A673 (cell line): Measurements from ENCODE around the gene IGFN1. TPM values are rescaled to one million over a fixed set of nuclear protein-coding genes. Genes with fewer than 3 reads are reported as not detected.
A peak's percentile ranks its signal among the peaks of the same experiment; 100 is the strongest.

Experiments
- BruUV-seq: library from RNA; stranded (reverse); fragments of 400-500 nt; replicated peaks from 2 replicates; lab custom pipeline; 2021; lab: Mats Ljungman, UMichigan
- CTCF ChIA-PET: fragments of 300-600 bp; sonication (Branson Sonifier 250); formaldehyde crosslinking; loops from one replicate; lab custom pipeline; 2022; ENCODE audit warnings: antibody characterized with exemption; lab: Charles Lee
- POLR2A ChIA-PET: fragments of 300-600 bp; sonication (Branson Sonifier 250); formaldehyde crosslinking; loops from one replicate; lab custom pipeline; 2022; ENCODE audit warnings: antibody characterized with exemption; ENCODE audit not compliant: low non-redundant PET; lab: Charles Lee
- DNase-seq: peaks from one replicate; pipeline ENCODE4 v3.0.0-alpha.2; 2015; ENCODE audit warnings: low spot score
- H3K27ac ChIP-seq: fragments of 200-600 bp; sonication (generic); 2 replicates; pipeline ENCODE4 v1.5.1; 2016; ENCODE audit warnings: mixed run types, low read depth, mild to moderate bottlenecking, mixed read lengths, antibody characterized with exemption, low read length; ENCODE audit not compliant: poor library complexity, severe bottlenecking
- H3K27me3 ChIP-seq: fragments of 200-600 bp; sonication (generic); replicated peaks from 2 replicates; pipeline ENCODE4 v1.6.1; 2017; ENCODE audit warnings: mixed run types, low read depth, mild to moderate bottlenecking, mixed read lengths, antibody characterized with exemption, low read length; ENCODE audit not compliant: insufficient read depth, poor library complexity
- H3K36me3 ChIP-seq: fragments of 200-600 bp; sonication (generic); 2 replicates; pipeline ENCODE4 v1.6.1; 2016; ENCODE audit warnings: mixed run types, mild to moderate bottlenecking, mixed read lengths, antibody characterized with exemption, low read length; ENCODE audit not compliant: insufficient read depth, poor library complexity, severe bottlenecking
- H3K4me1 ChIP-seq: fragments of 200-600 bp; sonication (generic); 2 replicates; pipeline ENCODE4 v1.6.1; 2017; ENCODE audit warnings: mixed run types, mild to moderate bottlenecking, mixed read lengths, antibody characterized with exemption, low read length; ENCODE audit not compliant: insufficient read depth, poor library complexity, severe bottlenecking
- H3K4me3 ChIP-seq: fragments of 200-600 bp; sonication (generic); 2 replicates; pipeline ENCODE4 v1.5.1; 2016; ENCODE audit warnings: low read depth, mixed run types, mild to moderate bottlenecking, mixed read lengths, low read length; ENCODE audit not compliant: poor library complexity, severe bottlenecking
- H3K9me3 ChIP-seq: fragments of 200-600 bp; sonication (generic); 2 replicates; pipeline ENCODE4 v1.6.1; 2016; ENCODE audit warnings: mixed run types, low read depth, mild to moderate bottlenecking, mixed read lengths, antibody characterized with exemption, low read length; ENCODE audit not compliant: poor library complexity, severe bottlenecking
- CTCF ChIP-seq: fragments of 300-800, 200-600 bp; sonication (generic); conservative IDR thresholded peaks from 2 replicates; pipeline ENCODE4 v1.5.1; 2017; ENCODE audit warnings: low read depth, mild to moderate bottlenecking, antibody characterized with exemption, low read length, moderate library complexity, mixed read lengths
- EZH2 ChIP-seq: fragments of 200-600 bp; sonication (generic); IDR thresholded peaks from 2 replicates; pipeline ENCODE4 v1.6.1; 2017; ENCODE audit warnings: borderline replicate concordance, low read depth, mild to moderate bottlenecking, mixed read lengths, antibody characterized with exemption, low read length; ENCODE audit not compliant: poor library complexity, severe bottlenecking
- intact Hi-C: fragments of 100-400 bp; cut with micrococcal nuclease; formaldehyde crosslinking; loops from one replicate; pipeline ENCODE4 v1.10.0; 2022; ENCODE audit not compliant: unreplicated experiment
- total RNA-seq: library from RNA; stranded (reverse); gene quantifications from 2 replicates; pipeline ENCODE4 v1.2.3, GENCODE V29; 2021

Gene IGFN1
- total RNA-seq, 1 experiment from 2014 or later: 1.2 TPM

GRCh38 chr1:201183753-201184152, 6.9 kb upstream of the IGFN1 start:
- ChIA-PET POLR2A (no interaction called here), CTCF (no interaction called here)
- no peak for DNase-seq
- TF ChIP-seq CTCF (no peak), EZH2 (no peak)
- BruUV-seq: no TSS peak
- H3K36me3 ChIP-seq: no peaks in the 10 kb centered on the region
- no peaks in the 10 kb centered on the region for H3K9me3 ChIP-seq
- H3K4me1 ChIP-seq: peaks cover 7% of the 10 kb centered on the region
- H3K4me3 ChIP-seq: no peak overlapping the region
- H3K27me3 ChIP-seq: no peaks in the 10 kb centered on the region
- intact Hi-C loops: no loop called here
- H3K27ac ChIP-seq: no peak overlapping the region

- Histone ChIP-seq H3K4me1 (peaks cover 7% of the 10 kb centered on the region), H3K9me3 (no peaks in the 10 kb centered on the region), H3K27ac (no peak overlapping the region), H3K4me3 (no peak overlapping the region), H3K36me3 (no peaks in the 10 kb centered on the region), H3K27me3 (no peaks in the 10 kb centered on the region)
- POLR2A ChIA-PET: no interaction called here
- intact Hi-C loops: no loop called here
- peak; percentile 65 for DNase-seq
- TF ChIP-seq EZH2 (no peak), CTCF (peak; percentile 70)
- BruUV-seq: no TSS peak
- CTCF ChIA-PET: no interaction called here
Observed at GRCh38 chr1:201184307-201185122, 6.1 kb upstream of the IGFN1 start.

DNA sequence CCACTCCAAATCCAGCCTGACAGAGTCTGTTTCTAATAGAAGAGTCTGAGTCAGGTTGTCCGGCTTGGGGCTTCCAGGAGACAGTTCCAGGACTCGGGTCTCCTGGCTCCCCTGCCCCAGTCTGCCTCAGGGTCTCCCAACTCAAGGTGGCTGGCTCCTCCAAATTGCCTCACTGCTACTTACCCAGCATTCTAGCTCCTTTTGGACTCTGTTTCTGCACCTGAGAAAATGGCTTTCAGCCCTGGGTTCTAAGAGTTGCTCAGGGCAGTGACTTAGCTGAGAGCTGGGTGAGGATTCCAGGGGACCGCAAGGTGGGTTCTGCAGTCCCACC, 5.5 kb upstream of the IGFN1 start:
- Histone ChIP-seq H3K4me3 (no peak overlapping the region), H3K9me3 (no peaks in the 10 kb centered on the region), H3K27ac (no peak overlapping the region), H3K4me1 (peaks cover 7% of the 10 kb centered on the region), H3K27me3 (no peaks in the 10 kb centered on the region), H3K36me3 (no peaks in the 10 kb centered on the region)
- no peak for DNase-seq
- ChIA-PET CTCF (no interaction called here), POLR2A (no interaction called here)
- no peak for TF ChIP-seq EZH2
- TF ChIP-seq CTCF: no peak
- no TSS peak for BruUV-seq
- intact Hi-C loops: no loop called here
